HepG2 (cell line): ENCODE measurements around the gene CELSR2. TPM values are rescaled to one million over a fixed set of nuclear protein-coding genes. Genes with fewer than 3 reads are reported as not detected.
A peak's percentile ranks its signal among the peaks of the same experiment; 100 is the strongest.

Source experiments
- DR1 ChIP-seq: sonication (generic); formaldehyde crosslinking; IDR thresholded peaks from 2 replicates; pipeline ENCODE4 v1.8.0; 2021; ENCODE audit warnings: mild to moderate bottlenecking, missing genetic modification reagents, inconsistent platforms
- HIC2 ChIP-seq: sonication (generic); formaldehyde crosslinking; IDR thresholded peaks from 2 replicates; pipeline ENCODE4 v1.9.0; 2022; ENCODE audit warnings: low read depth, missing genetic modification reagents
- IRF2 ChIP-seq: IDR thresholded peaks from 2 replicates; pipeline ENCODE4 v1.6.1; 2018; ENCODE audit warnings: missing genetic modification reagents, missing compliant biosample characterization
- KLF15 ChIP-seq: sonication (generic); formaldehyde crosslinking; IDR thresholded peaks from 2 replicates; pipeline ENCODE4 v1.8.1; 2023; ENCODE audit warnings: borderline replicate concordance, mild to moderate bottlenecking, inconsistent platforms, missing genetic modification reagents, mixed read lengths
- REL ChIP-seq: sonication (generic); formaldehyde crosslinking; conservative IDR thresholded peaks from 2 replicates; pipeline ENCODE4 v1.8.0; 2022; ENCODE audit warnings: mild to moderate bottlenecking, missing genetic modification reagents, moderate library complexity
- THAP7 ChIP-seq: sonication (generic); formaldehyde crosslinking; IDR thresholded peaks from 2 replicates; pipeline ENCODE4 v1.8.1; 2023; ENCODE audit warnings: mild to moderate bottlenecking, missing genetic modification reagents
- ZBTB21 ChIP-seq: sonication (generic); formaldehyde crosslinking; IDR thresholded peaks from 2 replicates; pipeline ENCODE4 v1.4.0; 2020; ENCODE audit warnings: missing genetic modification reagents
- ZNF556 ChIP-seq: sonication (generic); formaldehyde crosslinking; IDR thresholded peaks from 2 replicates; pipeline ENCODE4 v1.4.0; 2020; ENCODE audit warnings: mild to moderate bottlenecking, missing genetic modification reagents, borderline replicate concordance
- polyA plus RNA-seq, 8 experiments: library from polyadenylated mRNA; depleted of rRNA in 3 of 8; stranded (reverse) in 7 of 8; unstranded in 1 of 8; fragments of >200 nt; fragmentation: Illumina TruSeq in 4 of 8; extraction: Trizol in 4 of 8; gene quantifications; 2 replicates each; pipeline versions ENCODE4 v1.2.1 to v1.2.3, GENCODE V29; 2011 to 2016; ENCODE audit warnings: low read depth in 4 of 8, missing spikeins in 1 of 8, mixed read lengths in 1 of 8; ENCODE audit not compliant: insufficient read depth in 1 of 8
- total RNA-seq, 5 experiments: library from RNA; depleted of rRNA; stranded (reverse); fragments of >200 nt; fragmentation: Illumina TruSeq; extraction: Trizol; gene quantifications; 2 replicates each; pipeline ENCODE4 v1.2.3, GENCODE V29; 2016; ENCODE audit warnings: low read depth in 1 of 5
- TF ChIP-seq, protein P1 (sequence below): sonication (generic); formaldehyde crosslinking; IDR thresholded peaks from 2 replicates; pipeline ENCODE4 v1.4.0; 2020; ENCODE audit warnings: mild to moderate bottlenecking, missing genetic modification reagents
- TF ChIP-seq, protein P2 (sequence below): IDR thresholded peaks from 2 replicates; pipeline ENCODE4 v1.6.1; 2016
- TF ChIP-seq, protein P3 (sequence below): sonication (generic); formaldehyde crosslinking; IDR thresholded peaks from 2 replicates; pipeline ENCODE4 v1.4.0; 2020; ENCODE audit warnings: missing genetic modification reagents; ENCODE audit errors: not compliant biosample characterization
- TF ChIP-seq, protein P4 (sequence below): sonication (generic); formaldehyde crosslinking; IDR thresholded peaks from 2 replicates; pipeline ENCODE4 v1.4.0; 2020; ENCODE audit warnings: mild to moderate bottlenecking, missing genetic modification reagents

The CELSR2 gene
- total and polyA plus RNA-seq, 2 of the 13 experiments (the other 11 are each of a cell fraction or from before 2014, with no cell fraction given): 4.0 to 6.6 TPM

DNA sequence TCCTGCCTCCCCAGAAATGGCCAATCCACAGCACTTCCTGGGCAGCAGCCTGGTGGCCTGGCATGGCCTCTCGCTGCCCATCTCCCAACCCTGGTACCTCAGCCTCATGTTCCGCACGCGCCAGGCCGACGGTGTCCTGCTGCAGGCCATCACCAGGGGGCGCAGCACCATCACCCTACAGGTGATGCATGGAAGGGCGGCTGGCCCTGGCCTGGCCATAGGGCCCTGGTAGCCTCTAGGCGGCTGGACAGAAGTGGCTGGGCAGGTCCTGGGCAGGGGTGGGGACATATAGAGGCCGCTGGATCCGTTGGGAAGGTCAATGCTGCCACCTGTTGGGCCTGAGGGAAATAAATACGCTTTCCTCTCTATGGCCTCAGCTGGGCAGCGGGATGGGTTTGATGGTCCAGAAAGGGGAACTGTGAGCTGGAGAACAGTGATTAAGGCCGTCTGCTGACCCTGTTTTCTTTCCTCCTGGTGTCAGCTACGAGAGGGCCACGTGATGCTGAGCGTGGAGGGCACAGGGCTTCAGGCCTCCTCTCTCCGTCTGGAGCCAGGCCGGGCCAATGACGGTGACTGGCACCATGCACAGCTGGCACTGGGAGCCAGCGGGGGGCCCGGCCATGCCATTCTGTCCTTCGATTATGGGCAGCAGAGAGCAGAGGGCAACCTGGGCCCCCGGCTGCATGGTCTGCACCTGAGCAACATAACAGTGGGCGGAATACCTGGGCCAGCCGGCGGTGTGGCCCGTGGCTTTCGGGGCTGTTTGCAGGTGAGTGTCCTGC, 14.4 kb downstream of the CELSR2 start (continued):
- peak; percentile 94 for TF ChIP-seq HIC2 (CRISPR knock-in tag)
- TF ChIP-seq ZBTB21 (CRISPR knock-in tag): no peak
- TF ChIP-seq DR1 (CRISPR knock-in tag): no peak; the same call in 1 of the 2 replicates
- TF ChIP-seq, protein P1, sequence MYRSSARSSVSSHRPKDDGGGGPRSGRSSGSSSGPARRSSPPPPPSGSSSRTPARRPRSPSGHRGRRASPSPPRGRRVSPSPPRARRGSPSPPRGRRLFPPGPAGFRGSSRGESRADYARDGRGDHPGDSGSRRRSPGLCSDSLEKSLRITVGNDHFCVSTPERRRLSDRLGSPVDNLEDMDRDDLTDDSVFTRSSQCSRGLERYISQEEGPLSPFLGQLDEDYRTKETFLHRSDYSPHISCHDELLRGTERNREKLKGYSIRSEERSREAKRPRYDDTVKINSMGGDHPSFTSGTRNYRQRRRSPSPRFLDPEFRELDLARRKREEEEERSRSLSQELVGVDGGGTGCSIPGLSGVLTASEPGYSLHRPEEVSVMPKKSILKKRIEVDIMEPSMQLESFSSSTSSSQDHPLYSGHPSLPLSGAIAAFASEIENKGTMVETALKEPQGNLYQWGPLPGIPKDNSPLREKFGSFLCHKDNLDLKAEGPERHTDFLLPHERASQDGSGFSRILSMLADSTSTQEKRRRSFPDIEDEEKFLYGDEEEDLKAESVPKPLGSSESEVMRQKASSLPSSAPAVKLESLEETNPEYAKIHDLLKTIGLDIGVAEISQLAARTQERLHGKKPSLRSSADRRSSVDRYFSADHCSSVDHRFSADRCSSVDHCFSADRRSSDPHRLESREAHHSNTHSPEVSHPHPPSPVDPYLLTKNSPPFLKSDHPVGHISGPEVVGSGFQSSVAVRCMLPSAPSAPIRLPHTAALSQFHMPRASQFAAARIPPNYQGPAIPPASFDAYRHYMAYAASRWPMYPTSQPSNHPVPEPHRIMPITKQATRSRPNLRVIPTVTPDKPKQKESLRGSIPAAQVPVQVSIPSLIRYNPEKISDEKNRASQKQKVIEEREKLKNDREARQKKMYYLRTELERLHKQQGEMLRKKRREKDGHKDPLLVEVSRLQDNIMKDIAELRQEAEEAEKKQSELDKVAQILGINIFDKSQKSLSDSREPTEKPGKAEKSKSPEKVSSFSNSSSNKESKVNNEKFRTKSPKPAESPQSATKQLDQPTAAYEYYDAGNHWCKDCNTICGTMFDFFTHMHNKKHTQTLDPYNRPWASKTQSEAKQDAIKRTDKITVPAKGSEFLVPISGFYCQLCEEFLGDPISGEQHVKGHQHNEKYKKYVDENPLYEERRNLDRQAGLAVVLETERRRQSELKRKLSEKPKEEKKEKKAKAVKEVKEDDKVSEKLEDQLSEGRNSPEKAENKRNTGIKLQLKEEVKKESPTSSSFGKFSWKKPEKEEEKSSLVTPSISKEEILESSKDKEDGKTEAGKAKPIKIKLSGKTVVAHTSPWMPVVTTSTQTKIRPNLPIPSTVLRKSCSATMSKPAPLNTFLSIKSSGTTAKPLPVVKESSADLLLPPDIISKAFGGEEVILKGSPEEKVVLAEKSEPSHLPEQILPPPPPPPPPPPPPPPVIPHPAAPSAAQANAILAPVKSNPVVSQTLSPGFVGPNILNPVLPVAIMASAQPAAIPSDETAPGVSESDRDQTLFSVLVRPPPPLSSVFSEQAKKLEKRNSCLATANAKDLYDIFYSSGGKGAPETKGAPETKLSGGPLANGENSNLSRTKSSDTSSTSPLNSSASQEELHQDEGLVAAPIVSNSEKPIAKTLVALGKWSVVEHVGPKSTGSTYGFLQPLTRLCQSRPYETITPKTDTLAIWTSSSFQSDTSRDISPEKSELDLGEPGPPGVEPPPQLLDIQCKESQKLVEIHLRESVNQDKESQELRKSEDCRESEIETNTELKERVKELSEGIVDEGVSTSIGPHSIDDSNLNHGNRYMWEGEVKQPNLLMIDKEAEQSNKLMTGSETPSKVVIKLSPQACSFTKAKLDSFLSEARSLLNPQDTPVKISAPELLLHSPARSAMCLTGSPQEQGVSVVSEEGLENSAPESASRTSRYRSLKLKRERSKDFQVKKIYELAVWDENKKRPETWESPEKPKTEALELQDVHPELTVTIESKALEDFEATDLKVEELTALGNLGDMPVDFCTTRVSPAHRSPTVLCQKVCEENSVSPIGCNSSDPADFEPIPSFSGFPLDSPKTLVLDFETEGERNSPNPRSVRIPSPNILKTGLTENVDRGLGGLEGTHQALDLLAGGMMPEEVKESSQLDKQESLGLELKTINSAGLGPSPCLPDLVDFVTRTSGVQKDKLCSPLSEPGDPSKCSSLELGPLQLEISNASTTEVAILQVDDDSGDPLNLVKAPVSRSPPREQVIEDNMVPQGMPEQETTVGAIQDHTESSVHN (CRISPR knock-in tag): peak; percentile 85; the same call in 1 of the 2 replicates
- TF ChIP-seq, protein P2, sequence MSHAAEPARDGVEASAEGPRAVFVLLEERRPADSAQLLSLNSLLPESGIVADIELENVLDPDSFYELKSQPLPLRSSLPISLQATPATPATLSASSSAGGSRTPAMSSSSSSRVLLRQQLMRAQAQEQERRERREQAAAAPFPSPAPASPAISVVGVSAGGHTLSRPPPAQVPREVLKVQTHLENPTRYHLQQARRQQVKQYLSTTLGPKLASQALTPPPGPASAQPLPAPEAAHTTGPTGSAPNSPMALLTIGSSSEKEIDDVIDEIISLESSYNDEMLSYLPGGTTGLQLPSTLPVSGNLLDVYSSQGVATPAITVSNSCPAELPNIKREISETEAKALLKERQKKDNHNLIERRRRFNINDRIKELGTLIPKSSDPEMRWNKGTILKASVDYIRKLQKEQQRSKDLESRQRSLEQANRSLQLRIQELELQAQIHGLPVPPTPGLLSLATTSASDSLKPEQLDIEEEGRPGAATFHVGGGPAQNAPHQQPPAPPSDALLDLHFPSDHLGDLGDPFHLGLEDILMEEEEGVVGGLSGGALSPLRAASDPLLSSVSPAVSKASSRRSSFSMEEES (CRISPR knock-in tag): peak; percentile 81; the same call in 1 of the 2 replicates
- TF ChIP-seq ZNF556 (CRISPR knock-in tag): peak; percentile 94
- TF ChIP-seq, protein P3, sequence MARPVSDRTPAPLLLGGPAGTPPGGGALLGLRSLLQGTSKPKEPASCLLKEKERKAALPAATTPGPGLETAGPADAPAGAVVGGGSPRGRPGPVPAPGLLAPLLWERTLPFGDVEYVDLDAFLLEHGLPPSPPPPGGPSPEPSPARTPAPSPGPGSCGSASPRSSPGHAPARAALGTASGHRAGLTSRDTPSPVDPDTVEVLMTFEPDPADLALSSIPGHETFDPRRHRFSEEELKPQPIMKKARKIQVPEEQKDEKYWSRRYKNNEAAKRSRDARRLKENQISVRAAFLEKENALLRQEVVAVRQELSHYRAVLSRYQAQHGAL (CRISPR knock-in tag): no peak
- peak; percentile 88 for TF ChIP-seq THAP7 (CRISPR knock-in tag)
- TF ChIP-seq KLF15: no peak
- peak; percentile 93 for TF ChIP-seq IRF2
- TF ChIP-seq, protein P4, sequence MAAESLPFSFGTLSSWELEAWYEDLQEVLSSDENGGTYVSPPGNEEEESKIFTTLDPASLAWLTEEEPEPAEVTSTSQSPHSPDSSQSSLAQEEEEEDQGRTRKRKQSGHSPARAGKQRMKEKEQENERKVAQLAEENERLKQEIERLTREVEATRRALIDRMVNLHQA: no peak
- peak; percentile 80; the same call in 1 of the 2 replicates for TF ChIP-seq REL
